ENCODE results near the gene HUS1. TPM values are rescaled to one million over a fixed set of nuclear protein-coding genes. Genes with fewer than 3 reads are reported as not detected.

The HUS1 gene
- total RNA-seq, 1 donor from 2014 or later, result 34.4 TPM

- H3K27ac Mint-ChIP-seq (ENCODE audit: unreplicated experiment), result no peak overlapping the region
- H3K9me3 ChIP-seq (ENCODE audit: insufficient read depth, low read depth, low read length), result no peaks in the 10 kb centered on the region
- H3K36me3 ChIP-seq (ENCODE audit: insufficient read depth, low read length), result no peaks in the 10 kb centered on the region
- no peaks in the 10 kb centered on the region for H3K36me3 Mint-ChIP-seq (ENCODE audit: low read depth, unreplicated experiment)
- FAIRE-seq (no peak), DNase-seq (ENCODE audit: low read depth) (no peak)
- H3K4me2 ChIP-seq (ENCODE audit: low read length), result no peak overlapping the region
- no peaks in the 10 kb centered on the region for H3K27me3 ChIP-seq (ENCODE audit: insufficient read depth, low read length)
- no peak overlapping the region for H3K4me3 ChIP-seq (ENCODE audit: insufficient read depth, low read depth, low read length)
- no peaks in the 10 kb centered on the region for H3K79me2 ChIP-seq (ENCODE audit: insufficient read depth, low read length)
- no peak overlapping the region for H3K4me3 Mint-ChIP-seq (ENCODE audit: unreplicated experiment)
- no peaks in the 10 kb centered on the region for H3K9me3 Mint-ChIP-seq (ENCODE audit: unreplicated experiment)
- H3K27ac ChIP-seq (ENCODE audit: low read depth, low read length), result no peak overlapping the region
- H3K4me1 ChIP-seq (ENCODE audit: insufficient read depth, low read length), result peaks cover 18% of the 10 kb centered on the region
- TF ChIP-seq CTCF (IDR thresholded peaks at IDR 0.05; ENCODE audit: insufficient read depth, low read depth, low read length) (peak; percentile 94), EZH2 (IDR thresholded peaks at IDR 0.05; ENCODE audit: insufficient read depth, low read length) (no peak)
- no peaks in the 10 kb centered on the region for H3K27me3 Mint-ChIP-seq (ENCODE audit: low read depth, unreplicated experiment)
- no peaks in the 10 kb centered on the region for H4K20me1 ChIP-seq (ENCODE audit: insufficient read depth, low read length)
- no peak overlapping the region for H3K9ac ChIP-seq (ENCODE audit: low read length)
- peaks cover 43% of the 10 kb centered on the region for H3K4me1 Mint-ChIP-seq (ENCODE audit: low read depth, unreplicated experiment)
- H2AFZ ChIP-seq (ENCODE audit: low read depth, low read length), result no peak overlapping the region
These were observed 34.0 kb downstream of the HUS1 start for GRCh38 chr7:47945261-47946015.

- no peaks in the 10 kb centered on the region for H3K36me3 Mint-ChIP-seq (ENCODE audit: low read depth, unreplicated experiment)
- no peak overlapping the region for H3K27ac ChIP-seq (ENCODE audit: low read depth, low read length)
- H3K27me3 Mint-ChIP-seq (ENCODE audit: low read depth, unreplicated experiment), result no peaks in the 10 kb centered on the region
- no peak for FAIRE-seq
- TF ChIP-seq CTCF (IDR thresholded peaks at IDR 0.05; ENCODE audit: insufficient read depth, low read depth, low read length) (no peak), EZH2 (IDR thresholded peaks at IDR 0.05; ENCODE audit: insufficient read depth, low read length) (no peak)
- H3K9me3 ChIP-seq (ENCODE audit: insufficient read depth, low read depth, low read length), result no peaks in the 10 kb centered on the region
- no peak overlapping the region for H3K27ac Mint-ChIP-seq (ENCODE audit: unreplicated experiment)
- no peak overlapping the region for H3K4me3 Mint-ChIP-seq (ENCODE audit: unreplicated experiment)
- H4K20me1 ChIP-seq (ENCODE audit: insufficient read depth, low read length), result no peaks in the 10 kb centered on the region
- no peaks in the 10 kb centered on the region for H3K9me3 Mint-ChIP-seq (ENCODE audit: unreplicated experiment)
- no peak overlapping the region for H2AFZ ChIP-seq (ENCODE audit: low read depth, low read length)
- no peaks in the 10 kb centered on the region for H3K27me3 ChIP-seq (ENCODE audit: insufficient read depth, low read length)
- no peak overlapping the region for H3K4me2 ChIP-seq (ENCODE audit: low read length)
- no peak for DNase-seq (ENCODE audit: low read depth)
- H3K79me2 ChIP-seq (ENCODE audit: insufficient read depth, low read length), result no peaks in the 10 kb centered on the region
- H3K36me3 ChIP-seq (ENCODE audit: insufficient read depth, low read length), result no peaks in the 10 kb centered on the region
- no peak overlapping the region for H3K9ac ChIP-seq (ENCODE audit: low read length)
- peaks cover 45% of the 10 kb centered on the region for H3K4me1 Mint-ChIP-seq (ENCODE audit: low read depth, unreplicated experiment)
- H3K4me1 ChIP-seq (ENCODE audit: insufficient read depth, low read length), result peaks cover 21% of the 10 kb centered on the region
- H3K4me3 ChIP-seq (ENCODE audit: insufficient read depth, low read depth, low read length), result no peak overlapping the region
These were observed 34.7 kb downstream of the HUS1 start for GRCh38 chr7:47944536-47945260.

Measured in astrocyte (in vitro differentiated cells and primary cell).